WTC11 (cell line): ENCODE measurements around the gene TECRL.

Source experiments
- ATF3 ChIP-seq: sonication (generic); formaldehyde crosslinking; conservative IDR thresholded peaks from 2 replicates; pipeline ENCODE4 v1.8.1; 2022; ENCODE audit warnings: mild to moderate bottlenecking, missing genetic modification reagents
- CREB1 ChIP-seq: sonication (generic); formaldehyde crosslinking; IDR thresholded peaks from 2 replicates; pipeline ENCODE4 v1.8.0; 2023; ENCODE audit warnings: mild to moderate bottlenecking, missing genetic modification reagents
- CTCF ChIP-seq: fragments of 200-600 bp; IDR thresholded peaks from 2 replicates; pipeline ENCODE4 v1.8.0; 2022; ENCODE audit warnings: antibody characterized with exemption
- ELF4 ChIP-seq: sonication (generic); formaldehyde crosslinking; IDR thresholded peaks from 2 replicates; pipeline ENCODE4 v1.8.1; 2022; ENCODE audit warnings: low read depth, mild to moderate bottlenecking, moderate library complexity, missing genetic modification reagents
- FOXJ3 ChIP-seq: sonication (generic); formaldehyde crosslinking; IDR thresholded peaks from 2 replicates; pipeline ENCODE4 v1.9.0; 2021; ENCODE audit warnings: missing genetic modification reagents, mild to moderate bottlenecking, borderline replicate concordance
- JUN ChIP-seq: sonication (generic); formaldehyde crosslinking; IDR thresholded peaks from 2 replicates; pipeline ENCODE4 v1.8.0; 2023; ENCODE audit warnings: mild to moderate bottlenecking, missing genetic modification reagents
- MAX ChIP-seq: sonication (generic); formaldehyde crosslinking; IDR thresholded peaks from 2 replicates; pipeline ENCODE4 v1.8.0; 2022; ENCODE audit warnings: mild to moderate bottlenecking, missing genetic modification reagents
- NFYB ChIP-seq: sonication (generic); formaldehyde crosslinking; conservative IDR thresholded peaks from 2 replicates; pipeline ENCODE4 v1.8.0; 2022; ENCODE audit warnings: low read depth, missing genetic modification reagents
- NR3C1 ChIP-seq: sonication (generic); formaldehyde crosslinking; conservative IDR thresholded peaks from 2 replicates; pipeline ENCODE4 v1.8.1; 2023; ENCODE audit warnings: low read depth, mild to moderate bottlenecking, missing genetic modification reagents
- PRDM15 ChIP-seq: sonication (generic); formaldehyde crosslinking; IDR thresholded peaks from 2 replicates; pipeline ENCODE4 v1.8.0; 2022; ENCODE audit warnings: missing genetic modification reagents
- SP1 ChIP-seq: sonication (generic); formaldehyde crosslinking; conservative IDR thresholded peaks from 2 replicates; pipeline ENCODE4 v1.8.1; 2022; ENCODE audit warnings: missing genetic modification reagents
- TEAD4 ChIP-seq: sonication (generic); formaldehyde crosslinking; IDR thresholded peaks from 2 replicates; pipeline ENCODE4 v1.8.0; 2022; ENCODE audit warnings: mild to moderate bottlenecking, missing genetic modification reagents
- USF1 ChIP-seq: sonication (generic); formaldehyde crosslinking; IDR thresholded peaks from 2 replicates; pipeline ENCODE4 v1.8.0; 2022; ENCODE audit warnings: mild to moderate bottlenecking, missing genetic modification reagents
- ZNF121 ChIP-seq: sonication (generic); formaldehyde crosslinking; IDR thresholded peaks from 2 replicates; pipeline ENCODE4 v1.8.0; 2023; ENCODE audit warnings: missing genetic modification reagents

- TF ChIP-seq JUN (CRISPR knock-in tag), result no peak
- no peak for TF ChIP-seq CTCF
- no peak for TF ChIP-seq NFYB (CRISPR knock-in tag)
- TF ChIP-seq USF1 (CRISPR knock-in tag), result no peak
- TF ChIP-seq CREB1 (CRISPR knock-in tag), result no peak
- TF ChIP-seq ELF4 (CRISPR knock-in tag), result no peak
- no peak for TF ChIP-seq ZNF121 (CRISPR knock-in tag)
- TF ChIP-seq PRDM15 (CRISPR knock-in tag), result no peak
- no peak for TF ChIP-seq TEAD4 (CRISPR knock-in tag)
- no peak for TF ChIP-seq NR3C1 (CRISPR knock-in tag)
- no peak for TF ChIP-seq SP1 (CRISPR knock-in tag)
- no peak for TF ChIP-seq MAX (CRISPR knock-in tag)
- no peak for TF ChIP-seq ATF3
- no peak for TF ChIP-seq FOXJ3 (CRISPR knock-in tag)
Measured at GRCh38 chr4:64250061-64250460, 159.2 kb downstream of the TECRL start.
